A673 (cell line): Measurements from ENCODE around the gene SKAP1. TPM values are rescaled to one million over a fixed set of nuclear protein-coding genes. Genes with fewer than 3 reads are reported as not detected.

Source experiments
- BruUV-seq: library from RNA; stranded (reverse); fragments of 400-500 nt; replicated peaks from 2 replicates; lab custom pipeline; 2021; lab: Mats Ljungman, UMichigan
- CTCF ChIA-PET: fragments of 300-600 bp; sonication (Branson Sonifier 250); formaldehyde crosslinking; loops from one replicate; lab custom pipeline; 2022; ENCODE audit warnings: antibody characterized with exemption; lab: Charles Lee
- POLR2A ChIA-PET: fragments of 300-600 bp; sonication (Branson Sonifier 250); formaldehyde crosslinking; loops from one replicate; lab custom pipeline; 2022; ENCODE audit warnings: antibody characterized with exemption; ENCODE audit not compliant: low non-redundant PET; lab: Charles Lee
- DNase-seq: peaks from one replicate; pipeline ENCODE4 v3.0.0-alpha.2; 2015; ENCODE audit warnings: low spot score
- H3K27ac ChIP-seq: fragments of 200-600 bp; sonication (generic); 2 replicates; pipeline ENCODE4 v1.5.1; 2016; ENCODE audit warnings: mixed run types, low read depth, mild to moderate bottlenecking, mixed read lengths, antibody characterized with exemption, low read length; ENCODE audit not compliant: poor library complexity, severe bottlenecking
- H3K27me3 ChIP-seq: fragments of 200-600 bp; sonication (generic); replicated peaks from 2 replicates; pipeline ENCODE4 v1.6.1; 2017; ENCODE audit warnings: mixed run types, low read depth, mild to moderate bottlenecking, mixed read lengths, antibody characterized with exemption, low read length; ENCODE audit not compliant: insufficient read depth, poor library complexity
- H3K36me3 ChIP-seq: fragments of 200-600 bp; sonication (generic); 2 replicates; pipeline ENCODE4 v1.6.1; 2016; ENCODE audit warnings: mixed run types, mild to moderate bottlenecking, mixed read lengths, antibody characterized with exemption, low read length; ENCODE audit not compliant: insufficient read depth, poor library complexity, severe bottlenecking
- H3K4me1 ChIP-seq: fragments of 200-600 bp; sonication (generic); 2 replicates; pipeline ENCODE4 v1.6.1; 2017; ENCODE audit warnings: mixed run types, mild to moderate bottlenecking, mixed read lengths, antibody characterized with exemption, low read length; ENCODE audit not compliant: insufficient read depth, poor library complexity, severe bottlenecking
- H3K4me3 ChIP-seq: fragments of 200-600 bp; sonication (generic); 2 replicates; pipeline ENCODE4 v1.5.1; 2016; ENCODE audit warnings: low read depth, mixed run types, mild to moderate bottlenecking, mixed read lengths, low read length; ENCODE audit not compliant: poor library complexity, severe bottlenecking
- H3K9me3 ChIP-seq: fragments of 200-600 bp; sonication (generic); 2 replicates; pipeline ENCODE4 v1.6.1; 2016; ENCODE audit warnings: mixed run types, low read depth, mild to moderate bottlenecking, mixed read lengths, antibody characterized with exemption, low read length; ENCODE audit not compliant: poor library complexity, severe bottlenecking
- EZH2 ChIP-seq: fragments of 200-600 bp; sonication (generic); IDR thresholded peaks from 2 replicates; pipeline ENCODE4 v1.6.1; 2017; ENCODE audit warnings: borderline replicate concordance, low read depth, mild to moderate bottlenecking, mixed read lengths, antibody characterized with exemption, low read length; ENCODE audit not compliant: poor library complexity, severe bottlenecking
- intact Hi-C: fragments of 100-400 bp; cut with micrococcal nuclease; formaldehyde crosslinking; loops from one replicate; pipeline ENCODE4 v1.10.0; 2022; ENCODE audit not compliant: unreplicated experiment
- total RNA-seq: library from RNA; stranded (reverse); gene quantifications from 2 replicates; pipeline ENCODE4 v1.2.3, GENCODE V29; 2021
- TF ChIP-seq, protein P1 (sequence below): fragments of 300-800, 200-600 bp; sonication (generic); conservative IDR thresholded peaks from 2 replicates; pipeline ENCODE4 v1.5.1; 2017; ENCODE audit warnings: low read depth, mild to moderate bottlenecking, antibody characterized with exemption, low read length, moderate library complexity, mixed read lengths

SKAP1 gene
- total RNA-seq, 1 experiment from 2014 or later = not detected

DNA sequence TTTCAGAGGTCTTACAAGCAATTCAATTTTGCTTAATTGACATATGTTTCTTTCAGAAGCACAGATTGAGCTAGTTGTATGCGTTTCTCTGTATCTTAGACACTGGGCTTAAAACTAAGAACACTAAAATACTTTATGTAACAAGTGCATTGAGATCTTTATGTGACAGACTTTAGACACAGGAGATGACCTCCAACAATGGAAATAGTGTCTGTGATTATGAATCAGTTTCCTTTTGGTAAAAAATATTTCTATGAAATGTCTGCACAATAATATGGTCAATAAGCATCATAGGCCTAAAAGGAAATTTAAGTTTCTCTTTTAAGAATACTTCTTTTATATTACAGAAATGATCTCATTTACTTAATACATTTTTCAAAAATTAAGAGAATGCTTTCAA is 153.2 kb downstream of the SKAP1 start:
- ChIA-PET POLR2A (no interaction called here), CTCF (no interaction called here)
- intact Hi-C loops = no loop called here
- H3K4me1 ChIP-seq = peaks cover 12% of the 10 kb centered on the region
- H3K27ac ChIP-seq = no peak overlapping the region
- DNase-seq = no peak
- H3K9me3 ChIP-seq = no peaks in the 10 kb centered on the region
- H3K36me3 ChIP-seq = no peaks in the 10 kb centered on the region
- no TSS peak for BruUV-seq
- H3K4me3 ChIP-seq = no peak overlapping the region
- no peak for TF ChIP-seq EZH2
- TF ChIP-seq, protein P1, sequence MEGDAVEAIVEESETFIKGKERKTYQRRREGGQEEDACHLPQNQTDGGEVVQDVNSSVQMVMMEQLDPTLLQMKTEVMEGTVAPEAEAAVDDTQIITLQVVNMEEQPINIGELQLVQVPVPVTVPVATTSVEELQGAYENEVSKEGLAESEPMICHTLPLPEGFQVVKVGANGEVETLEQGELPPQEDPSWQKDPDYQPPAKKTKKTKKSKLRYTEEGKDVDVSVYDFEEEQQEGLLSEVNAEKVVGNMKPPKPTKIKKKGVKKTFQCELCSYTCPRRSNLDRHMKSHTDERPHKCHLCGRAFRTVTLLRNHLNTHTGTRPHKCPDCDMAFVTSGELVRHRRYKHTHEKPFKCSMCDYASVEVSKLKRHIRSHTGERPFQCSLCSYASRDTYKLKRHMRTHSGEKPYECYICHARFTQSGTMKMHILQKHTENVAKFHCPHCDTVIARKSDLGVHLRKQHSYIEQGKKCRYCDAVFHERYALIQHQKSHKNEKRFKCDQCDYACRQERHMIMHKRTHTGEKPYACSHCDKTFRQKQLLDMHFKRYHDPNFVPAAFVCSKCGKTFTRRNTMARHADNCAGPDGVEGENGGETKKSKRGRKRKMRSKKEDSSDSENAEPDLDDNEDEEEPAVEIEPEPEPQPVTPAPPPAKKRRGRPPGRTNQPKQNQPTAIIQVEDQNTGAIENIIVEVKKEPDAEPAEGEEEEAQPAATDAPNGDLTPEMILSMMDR = no peak
- H3K27me3 ChIP-seq = no peaks in the 10 kb centered on the region

DNA sequence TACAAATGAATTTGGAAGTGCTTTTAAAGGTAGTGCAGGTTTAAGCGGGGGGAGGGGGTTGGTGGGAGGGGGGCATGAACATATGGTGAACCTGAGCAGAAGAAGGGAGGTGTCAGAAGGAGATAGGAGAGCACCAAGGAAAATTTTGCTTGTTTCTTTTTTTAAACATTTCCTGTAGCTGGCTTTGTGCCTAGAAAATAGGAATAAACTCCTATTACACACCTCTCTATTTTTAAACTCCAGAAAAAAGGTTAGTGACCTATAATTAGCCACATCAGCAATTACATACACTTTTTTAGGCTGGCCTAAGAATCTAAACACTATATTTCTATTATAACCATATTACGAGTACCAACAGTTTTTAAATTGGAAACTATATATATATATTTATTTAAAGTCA is 159.1 kb downstream of the SKAP1 start:
- ChIA-PET CTCF (no interaction called here), POLR2A (no interaction called here)
- Histone ChIP-seq H3K27me3 (no peaks in the 10 kb centered on the region), H3K4me3 (no peak overlapping the region), H3K27ac (no peak overlapping the region), H3K9me3 (no peaks in the 10 kb centered on the region), H3K4me1 (peaks cover 5% of the 10 kb centered on the region), H3K36me3 (no peaks in the 10 kb centered on the region)
- TF ChIP-seq, protein P1 = no peak
- DNase-seq = no peak
- intact Hi-C loops = no loop called here
- BruUV-seq = no TSS peak

DNA sequence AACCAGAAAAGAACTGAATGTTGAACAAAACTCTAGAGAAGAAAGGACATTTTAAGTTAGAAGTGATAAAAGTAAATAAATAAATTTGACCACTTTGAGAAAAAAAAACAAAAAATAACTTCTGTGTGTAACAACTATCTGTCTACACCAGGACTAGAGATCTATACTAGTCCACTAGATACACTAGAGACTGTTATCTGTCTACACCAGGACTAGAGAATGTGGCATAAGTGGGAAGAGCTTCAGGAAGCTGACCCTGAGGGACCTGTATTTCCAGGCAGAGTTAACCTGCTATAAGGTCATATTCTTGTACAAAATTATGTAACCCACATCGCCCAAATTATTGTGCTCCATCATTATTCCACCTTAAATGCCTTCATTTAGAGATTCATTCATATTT is 160.8 kb downstream of the SKAP1 start:
- ChIA-PET CTCF (no interaction called here), POLR2A (no interaction called here)
- intact Hi-C loops = no loop called here
- Histone ChIP-seq H3K4me3 (no peak overlapping the region), H3K4me1 (peaks cover 4% of the 10 kb centered on the region), H3K9me3 (no peaks in the 10 kb centered on the region), H3K27ac (no peak overlapping the region), H3K27me3 (no peaks in the 10 kb centered on the region), H3K36me3 (no peaks in the 10 kb centered on the region)
- TF ChIP-seq, protein P1 = no peak
- no peak for TF ChIP-seq EZH2
- no TSS peak for BruUV-seq
- no peak for DNase-seq
